Esophagus muscularis mucosa (tissue), 4 donors: ENCODE data around the gene SHISA4. TPM values are rescaled to one million over a fixed set of nuclear protein-coding genes. Genes with fewer than 3 reads are reported as not detected.

Experiments used
- DNase-seq: peaks from one replicate; pipeline ENCODE4 v3.0.0-alpha.2; 2017; ENCODE audit errors: extremely low spot score
- H3K27ac ChIP-seq, 4 donors: fragments of 200-600 bp; sonication (generic); replicated peaks in 1 of 4; 1 replicate in 3 of 4; 2 replicates in 1 of 4; pipeline ENCODE4 v1.5.1; 2016 to 2019; ENCODE audit warnings: mild to moderate bottlenecking in 1 of 4
- H3K27me3 ChIP-seq, 4 donors: fragments of 200-600 bp; sonication (generic); one replicate each; pipeline versions ENCODE4 v1.5.1 to v1.6.0; 2016 to 2019
- H3K36me3 ChIP-seq, 4 donors: fragments of 200-600 bp; sonication (generic); one replicate each; pipeline ENCODE4 v1.5.1; 2016 to 2019
- H3K4me1 ChIP-seq, 4 donors: fragments of 200-600 bp; sonication (generic); one replicate each; pipeline ENCODE4 v1.5.1; 2016 to 2019
- H3K4me3 ChIP-seq, 4 donors: fragments of 200-600 bp; sonication (generic); 1 replicate in 2 of 4; 2 replicates in 2 of 4; pipeline ENCODE4 v1.5.1; 2016 to 2019; ENCODE audit warnings: mild to moderate bottlenecking in 4 of 4, moderate library complexity in 1 of 4
- H3K9me3 ChIP-seq, 4 donors: fragments of 200-600 bp; sonication (generic); 1 replicate in 3 of 4; 2 replicates in 1 of 4; pipeline ENCODE4 v1.5.1; 2016 to 2019
- EP300 ChIP-seq: sonication (generic); formaldehyde crosslinking; IDR thresholded peaks from one replicate; pipeline ENCODE4 v1.6.1; 2017; ENCODE audit warnings: antibody characterized with exemption
- POLR2A ChIP-seq: fragments of 450-650 bp; IDR thresholded peaks from one replicate; pipeline ENCODE4 v1.6.1; 2017; ENCODE audit warnings: antibody characterized with exemption, moderate library complexity, mild to moderate bottlenecking, low read depth
- POLR2AphosphoS5 ChIP-seq, 2 donors: sonication (generic); formaldehyde crosslinking; IDR thresholded peaks; one replicate each; pipeline ENCODE4 v1.6.1; 2017; ENCODE audit warnings: antibody characterized with exemption in 2 of 2
- WGBS: methylation state at CpG from one replicate; pipeline ENCODE4 v1.1.5; 2018; 5-methylcytosine and 5-hydroxymethylcytosine counted together
- intact Hi-C: fragments of 100-400 bp; cut with DNase I; formaldehyde crosslinking; loops from one replicate; pipeline ENCODE4 v1.15.1; 2023
- total RNA-seq, 4 donors: library from RNA; depleted of rRNA; stranded (reverse); fragments of >200 nt; gene quantifications; one replicate each; pipeline versions ENCODE4 v1.1.0 to v1.2.1, GENCODE V29; 2016
- TF ChIP-seq, protein P1 (sequence below), 3 experiments: fragments of 200-600 bp in 2 of 3; fragments of 450-650 bp in 1 of 3; sonication (generic) in 2 of 3; IDR thresholded peaks; one replicate each; pipeline ENCODE4 v1.5.1; 2017 to 2019; ENCODE audit warnings: antibody characterized with exemption in 3 of 3, mild to moderate bottlenecking in 2 of 3, moderate library complexity in 1 of 3

The SHISA4 gene
- total RNA-seq, 4 donors from 2014 or later, result 20.3 to 31.0 (median 28.5) TPM

DNA sequence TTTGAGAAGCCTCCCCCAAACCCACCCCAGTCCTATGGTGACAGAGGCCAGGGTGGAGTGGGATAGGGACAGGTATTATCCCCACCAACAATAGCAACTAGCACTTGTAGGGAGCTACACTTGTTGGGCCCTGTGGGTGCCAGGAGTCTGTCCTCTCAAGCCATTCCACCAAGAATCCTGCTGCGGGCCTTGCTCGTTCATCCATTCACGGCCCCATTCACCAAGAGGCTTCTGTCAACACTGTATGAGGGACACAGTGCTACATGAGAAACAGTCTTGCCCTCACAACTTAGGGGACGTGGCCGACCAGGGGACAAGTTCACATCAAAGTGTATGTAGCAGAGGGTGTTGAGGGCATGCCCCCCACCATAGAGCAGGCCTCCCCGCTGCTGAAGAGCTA, 18.9 kb downstream of the SHISA4 start:
- no peaks in the 10 kb centered on the region for H3K27me3 ChIP-seq
- intact Hi-C loops, result no loop called here
- H3K27ac ChIP-seq, result peak overlapping the region; percentile 91 to 95 (median 94)
- H3K36me3 ChIP-seq, result peaks cover 0 to 25% (median 13%) of the 10 kb centered on the region in 4 donors
- H3K4me1 ChIP-seq, result peaks cover 31 to 100% (median 100%) of the 10 kb centered on the region in 4 donors
- DNase-seq, result no peak
- no peak for TF ChIP-seq EP300
- no peaks in the 10 kb centered on the region for H3K9me3 ChIP-seq
- H3K4me3 ChIP-seq, result no peak overlapping the region
- WGBS, result 57% methylated on average over 4 of the region's 6 CpGs

- H3K4me3 ChIP-seq, result no peak overlapping the region
- intact Hi-C loops, result no loop called here
- peak overlapping the region; percentile 91 to 95 (median 94) for H3K27ac ChIP-seq
- H3K9me3 ChIP-seq, result no peaks in the 10 kb centered on the region
- no peak for DNase-seq
- H3K36me3 ChIP-seq, result peaks cover 0 to 25% (median 11%) of the 10 kb centered on the region in 4 donors
- peaks cover 13 to 100% (median 100%) of the 10 kb centered on the region in 4 donors for H3K4me1 ChIP-seq
- TF ChIP-seq EP300 (no peak), POLR2A (no peak), POLR2AphosphoS5 (IDR thresholded peaks at IDR 0.05) (no peak)
- TF ChIP-seq, protein P1, sequence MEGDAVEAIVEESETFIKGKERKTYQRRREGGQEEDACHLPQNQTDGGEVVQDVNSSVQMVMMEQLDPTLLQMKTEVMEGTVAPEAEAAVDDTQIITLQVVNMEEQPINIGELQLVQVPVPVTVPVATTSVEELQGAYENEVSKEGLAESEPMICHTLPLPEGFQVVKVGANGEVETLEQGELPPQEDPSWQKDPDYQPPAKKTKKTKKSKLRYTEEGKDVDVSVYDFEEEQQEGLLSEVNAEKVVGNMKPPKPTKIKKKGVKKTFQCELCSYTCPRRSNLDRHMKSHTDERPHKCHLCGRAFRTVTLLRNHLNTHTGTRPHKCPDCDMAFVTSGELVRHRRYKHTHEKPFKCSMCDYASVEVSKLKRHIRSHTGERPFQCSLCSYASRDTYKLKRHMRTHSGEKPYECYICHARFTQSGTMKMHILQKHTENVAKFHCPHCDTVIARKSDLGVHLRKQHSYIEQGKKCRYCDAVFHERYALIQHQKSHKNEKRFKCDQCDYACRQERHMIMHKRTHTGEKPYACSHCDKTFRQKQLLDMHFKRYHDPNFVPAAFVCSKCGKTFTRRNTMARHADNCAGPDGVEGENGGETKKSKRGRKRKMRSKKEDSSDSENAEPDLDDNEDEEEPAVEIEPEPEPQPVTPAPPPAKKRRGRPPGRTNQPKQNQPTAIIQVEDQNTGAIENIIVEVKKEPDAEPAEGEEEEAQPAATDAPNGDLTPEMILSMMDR (IDR thresholded peaks at IDR 0.05), result no peak
- peaks cover 0 to 3% (median 0%) of the 10 kb centered on the region in 4 donors for H3K27me3 ChIP-seq
- WGBS, result 52% methylated on average over 4 of the region's 4 CpGs
Observed at GRCh38 chr1:201911826-201912571, 23.3 kb downstream of the SHISA4 start.

- Histone ChIP-seq H3K27me3 (peaks cover 0 to 3% (median 0%) of the 10 kb centered on the region in 4 donors), H3K9me3 (no peaks in the 10 kb centered on the region), H3K4me3 (peak overlapping the region in 2 of 4 donors; percentile 1 to 30), H3K36me3 (peaks cover 0 to 25% (median 9%) of the 10 kb centered on the region in 4 donors), H3K27ac (peak overlapping the region; percentile 91 to 95 (median 94)), H3K4me1 (peaks cover 22 to 100% (median 100%) of the 10 kb centered on the region in 4 donors)
- 43% methylated on average over 4 of the region's 5 CpGs for WGBS
- intact Hi-C loops, result no loop called here
- TF ChIP-seq POLR2AphosphoS5 (IDR thresholded peaks at IDR 0.05), result peak; percentile 71 to 80
- no peak for TF ChIP-seq POLR2A
- DNase-seq, result no peak
Observed at GRCh38 chr1:201912832-201913231, 24.1 kb downstream of the SHISA4 start.

DNA sequence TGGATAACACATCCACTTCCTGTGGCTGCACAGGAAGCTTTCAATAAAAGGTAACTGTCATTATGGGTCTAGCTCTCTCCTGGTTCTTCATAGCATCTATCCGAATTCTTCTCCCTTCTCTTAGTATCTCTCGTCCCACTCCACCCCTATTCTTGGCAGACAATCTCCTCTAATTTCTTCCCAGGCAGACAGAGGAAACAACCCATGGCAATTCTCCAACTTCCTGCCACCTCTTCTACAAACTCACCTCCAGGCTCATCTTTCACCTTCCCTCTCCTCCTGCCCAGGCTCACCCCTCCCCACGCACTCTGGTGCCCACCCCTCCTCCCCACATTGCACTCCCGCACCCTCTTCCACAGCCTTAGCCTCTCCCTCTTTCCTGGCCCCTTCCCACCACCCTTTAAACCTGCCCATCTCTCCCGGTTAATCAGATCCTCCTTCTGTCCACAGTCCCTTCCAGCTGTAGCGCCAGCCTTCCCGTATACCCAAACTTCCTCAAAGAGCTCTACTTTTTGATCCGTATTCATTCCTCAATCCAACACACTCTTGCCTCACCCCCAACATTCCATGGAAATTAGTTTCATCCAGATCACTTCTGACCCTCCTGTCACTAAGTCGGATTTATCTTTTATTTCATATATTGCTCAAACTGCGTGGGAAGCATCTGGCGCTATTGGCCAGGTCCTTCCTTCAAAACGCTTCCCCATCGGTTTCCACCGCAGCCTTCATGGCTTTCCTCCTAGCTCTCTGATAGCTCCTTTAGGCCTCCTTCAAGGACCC, 25.9 kb downstream of the SHISA4 start:
- H3K9me3 ChIP-seq, result no peaks in the 10 kb centered on the region
- H3K27me3 ChIP-seq, result peaks cover 0 to 3% (median 0%) of the 10 kb centered on the region in 4 donors
- WGBS, result 47% methylated on average over 14 of the region's 14 CpGs
- H3K4me1 ChIP-seq, result peaks cover 32 to 100% (median 100%) of the 10 kb centered on the region in 4 donors
- peaks cover 0 to 24% (median 5%) of the 10 kb centered on the region in 4 donors for H3K36me3 ChIP-seq
- TF ChIP-seq POLR2A, result no peak
- TF ChIP-seq EP300, result no peak
- TF ChIP-seq, protein P1 (IDR thresholded peaks at IDR 0.05), result no peak
- TF ChIP-seq POLR2AphosphoS5 (IDR thresholded peaks at IDR 0.05), result peak in 1 of 2 donors; percentile 35
- peak overlapping the region; percentile 91 to 95 (median 94) for H3K27ac ChIP-seq
- DNase-seq, result no peak
- H3K4me3 ChIP-seq, result peak overlapping the region in 1 of 4 donors; percentile 29
- intact Hi-C loops, result no loop called here

DNA sequence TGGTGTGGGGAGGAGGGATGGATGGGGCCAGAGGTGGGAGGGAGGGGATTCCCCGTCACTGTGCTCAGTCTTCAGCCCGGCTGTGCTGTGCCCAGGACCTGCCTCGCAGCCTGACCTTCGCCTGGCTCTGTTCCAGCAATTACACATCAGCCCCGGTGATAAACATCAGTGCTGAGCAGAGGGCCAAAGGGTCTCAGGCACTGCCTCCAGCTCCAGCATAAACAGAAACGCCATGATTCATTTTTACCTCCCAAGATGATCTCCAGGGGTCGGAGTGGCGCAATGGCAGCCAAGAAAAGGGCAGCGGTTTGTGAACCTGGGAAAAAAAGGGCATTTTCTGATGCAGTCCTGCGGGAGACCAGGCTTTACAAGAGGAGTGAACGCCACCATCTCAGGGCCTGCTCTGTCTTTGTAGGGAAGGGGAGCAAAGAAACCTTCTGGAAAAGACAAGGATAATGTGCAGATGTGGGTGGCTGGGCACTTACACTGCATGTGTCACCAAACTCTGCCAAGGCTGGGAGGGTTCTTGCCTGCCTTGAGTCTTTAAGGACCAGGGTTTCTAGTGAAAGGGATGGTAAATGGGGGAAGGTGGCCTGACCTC, 28.1 kb downstream of the SHISA4 start:
- no peaks in the 10 kb centered on the region for H3K9me3 ChIP-seq
- peaks cover 35 to 100% (median 100%) of the 10 kb centered on the region in 4 donors for H3K4me1 ChIP-seq
- 21% methylated on average over 11 of the region's 11 CpGs for WGBS
- no peak for TF ChIP-seq POLR2A
- peak; percentile 77 to 84 for TF ChIP-seq POLR2AphosphoS5 (IDR thresholded peaks at IDR 0.05)
- TF ChIP-seq EP300, result peak; percentile 59
- peak overlapping the region; percentile 91 to 95 (median 94) for H3K27ac ChIP-seq
- peak overlapping the region; percentile 11 to 45 (median 20) for H3K4me3 ChIP-seq
- peak; percentile 96 for DNase-seq
- peaks cover 0 to 3% (median 0%) of the 10 kb centered on the region in 4 donors for H3K27me3 ChIP-seq
- intact Hi-C loops, result loop anchor here (2.0 kb wide), 1 partner anchor 20 kb away; no protein-coding TSS in a partner anchor
- peaks cover 0 to 24% (median 6%) of the 10 kb centered on the region in 4 donors for H3K36me3 ChIP-seq
